ENCODE results near the gene KLHL28. TPM values are rescaled to one million over a fixed set of nuclear protein-coding genes. Genes with fewer than 3 reads are reported as not detected.
A peak's percentile ranks its signal among the peaks of the same experiment; 100 is the strongest.

KLHL28 gene
- polyA plus RNA-seq, 2 of the 4 experiments (the other 2 are of a cell fraction) = 3.4 to 8.3 TPM

DNA sequence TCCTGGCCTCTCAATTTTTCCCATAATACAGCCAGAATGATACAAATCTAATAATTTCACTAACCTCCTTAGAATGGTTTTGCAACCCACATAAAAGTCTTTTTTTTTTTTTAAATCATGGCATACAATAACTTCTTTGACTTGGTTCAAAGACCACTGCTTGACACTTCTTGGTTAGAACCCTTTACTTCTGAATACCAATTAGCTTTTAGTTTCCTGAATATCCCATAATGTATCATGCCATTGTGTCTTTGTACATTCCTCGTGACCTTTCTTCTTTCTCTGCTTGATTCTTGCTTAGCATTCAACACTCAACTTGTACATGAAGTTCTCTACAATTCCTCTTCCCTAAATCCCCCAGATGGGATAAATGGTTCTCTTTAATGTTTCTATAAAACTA lies 19.3 kb downstream of the KLHL28 start:
- no peak overlapping the region for H3K27ac ChIP-seq
- 95% methylated on average over 1 of the region's 1 CpG for WGBS (ENCODE audit: missing lambda C conversion rate)
- no peak overlapping the region for H3K4me2 ChIP-seq
- ChIA-PET POLR2A (no interaction called here), CTCF (interaction anchor here (1.0 kb wide), 1 partner anchor 29 kb away, joined by 3 read pairs; no protein-coding TSS in a partner anchor)
- ATAC-seq (no peak), FAIRE-seq (peak; percentile 7), DNase-seq (ENCODE audit: low read depth in 1 of 2, low spot score in 1 of 2) (no peak)
- no peaks in the 10 kb centered on the region for H3K9me3 ChIP-seq
- no peak overlapping the region for H3K4me3 ChIP-seq
- TF ChIP-seq, protein P1, sequence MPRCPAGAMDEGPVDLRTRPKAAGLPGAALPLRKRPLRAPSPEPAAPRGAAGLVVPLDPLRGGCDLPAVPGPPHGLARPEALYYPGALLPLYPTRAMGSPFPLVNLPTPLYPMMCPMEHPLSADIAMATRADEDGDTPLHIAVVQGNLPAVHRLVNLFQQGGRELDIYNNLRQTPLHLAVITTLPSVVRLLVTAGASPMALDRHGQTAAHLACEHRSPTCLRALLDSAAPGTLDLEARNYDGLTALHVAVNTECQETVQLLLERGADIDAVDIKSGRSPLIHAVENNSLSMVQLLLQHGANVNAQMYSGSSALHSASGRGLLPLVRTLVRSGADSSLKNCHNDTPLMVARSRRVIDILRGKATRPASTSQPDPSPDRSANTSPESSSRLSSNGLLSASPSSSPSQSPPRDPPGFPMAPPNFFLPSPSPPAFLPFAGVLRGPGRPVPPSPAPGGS (IDR thresholded peaks at IDR 0.05) = no peak
- TF ChIP-seq HOXB5 (CRISPR knock-in tag; IDR thresholded peaks at IDR 0.05) (no peak), MYC (IDR thresholded peaks at IDR 0.05; ENCODE audit: borderline replicate concordance, low read length) (no peak), ESRRA (IDR thresholded peaks at IDR 0.05; ENCODE audit: borderline replicate concordance, low read length) (no peak)
- no peaks in the 10 kb centered on the region for H3K4me1 ChIP-seq

DNA sequence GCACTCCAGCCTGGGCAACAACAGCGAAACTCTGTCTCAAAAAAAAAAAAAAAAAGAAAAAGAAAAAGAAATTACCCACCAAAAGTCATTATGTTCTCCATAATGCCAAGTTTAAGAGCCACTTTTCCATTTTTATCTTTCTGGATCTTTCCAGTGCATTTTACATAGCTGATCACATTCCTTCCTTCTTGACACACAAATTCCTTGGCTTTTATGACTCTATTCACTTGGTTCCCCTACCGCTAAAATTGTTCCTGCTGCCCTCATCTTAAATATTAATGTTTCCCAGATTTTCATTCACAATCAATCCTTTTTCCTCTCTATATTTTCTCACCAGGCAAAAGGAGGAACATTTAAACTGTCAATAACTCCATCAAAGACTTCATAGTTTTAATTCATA lies 20.2 kb downstream of the KLHL28 start:
- CTCF ChIA-PET = interaction anchor here (0.6 to 1.0 kb wide), 3 partner anchors 28 to 586 kb away, joined by 3 to 4 read pairs (median 3); no protein-coding TSS in a partner anchor
- no peak overlapping the region for H3K4me3 ChIP-seq

DNA sequence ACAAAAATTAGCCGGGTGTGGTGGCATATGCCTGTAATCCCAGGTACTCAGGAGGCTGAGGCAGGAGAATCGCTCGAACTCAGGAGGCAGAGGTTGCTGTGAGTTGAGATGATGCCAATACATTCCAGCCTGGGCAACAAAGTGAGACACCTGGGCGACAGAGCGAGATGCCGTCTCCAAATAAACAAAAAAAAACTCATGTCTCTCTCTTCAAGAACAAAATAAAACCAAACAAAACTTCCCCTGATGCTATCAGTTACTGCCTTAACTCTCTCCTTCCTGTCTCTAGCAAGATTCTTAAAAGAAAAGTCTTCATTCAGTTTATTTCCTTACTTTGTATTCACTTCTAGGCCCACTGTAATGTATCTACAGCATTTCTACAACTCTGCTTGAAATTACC lies 20.8 kb downstream of the KLHL28 start:
- DNase-seq (ENCODE audit: low read depth in 1 of 2, low spot score in 1 of 2) (no peak), ATAC-seq (no peak), FAIRE-seq (no peak)
- 98% methylated on average over 6 of the region's 6 CpGs for WGBS (ENCODE audit: missing lambda C conversion rate)
- ChIA-PET POLR2A (no interaction called here), CTCF (no interaction called here)
- Histone ChIP-seq H3K4me1 (no peaks in the 10 kb centered on the region), H3K9me3 (no peaks in the 10 kb centered on the region), H3K4me3 (no peak overlapping the region), H3K4me2 (no peak overlapping the region), H3K27ac (no peak overlapping the region)
- TF ChIP-seq, protein P2, sequence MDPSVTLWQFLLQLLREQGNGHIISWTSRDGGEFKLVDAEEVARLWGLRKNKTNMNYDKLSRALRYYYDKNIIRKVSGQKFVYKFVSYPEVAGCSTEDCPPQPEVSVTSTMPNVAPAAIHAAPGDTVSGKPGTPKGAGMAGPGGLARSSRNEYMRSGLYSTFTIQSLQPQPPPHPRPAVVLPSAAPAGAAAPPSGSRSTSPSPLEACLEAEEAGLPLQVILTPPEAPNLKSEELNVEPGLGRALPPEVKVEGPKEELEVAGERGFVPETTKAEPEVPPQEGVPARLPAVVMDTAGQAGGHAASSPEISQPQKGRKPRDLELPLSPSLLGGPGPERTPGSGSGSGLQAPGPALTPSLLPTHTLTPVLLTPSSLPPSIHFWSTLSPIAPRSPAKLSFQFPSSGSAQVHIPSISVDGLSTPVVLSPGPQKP (IDR thresholded peaks at IDR 0.05; ENCODE audit: low read depth, low read length) = no peak
- TF ChIP-seq ESRRA (IDR thresholded peaks at IDR 0.05; ENCODE audit: borderline replicate concordance, low read length) (no peak), CHD4 (IDR thresholded peaks at IDR 0.05; ENCODE audit: borderline replicate concordance) (no peak), CEBPB (IDR thresholded peaks at IDR 0.05) (no peak), TFCP2L1 (CRISPR knock-in tag; IDR thresholded peaks at IDR 0.05) (no peak), JUNB (IDR thresholded peaks at IDR 0.05) (no peak), EHMT2 (IDR thresholded peaks at IDR 0.05; ENCODE audit: low read depth) (no peak), RCOR1 (IDR thresholded peaks at IDR 0.05; ENCODE audit: low read depth, low read length) (no peak)
- TF ChIP-seq, protein P3, sequence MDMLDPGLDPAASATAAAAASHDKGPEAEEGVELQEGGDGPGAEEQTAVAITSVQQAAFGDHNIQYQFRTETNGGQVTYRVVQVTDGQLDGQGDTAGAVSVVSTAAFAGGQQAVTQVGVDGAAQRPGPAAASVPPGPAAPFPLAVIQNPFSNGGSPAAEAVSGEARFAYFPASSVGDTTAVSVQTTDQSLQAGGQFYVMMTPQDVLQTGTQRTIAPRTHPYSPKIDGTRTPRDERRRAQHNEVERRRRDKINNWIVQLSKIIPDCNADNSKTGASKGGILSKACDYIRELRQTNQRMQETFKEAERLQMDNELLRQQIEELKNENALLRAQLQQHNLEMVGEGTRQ (IDR thresholded peaks at IDR 0.05) = no peak
- TF ChIP-seq, protein P4, sequence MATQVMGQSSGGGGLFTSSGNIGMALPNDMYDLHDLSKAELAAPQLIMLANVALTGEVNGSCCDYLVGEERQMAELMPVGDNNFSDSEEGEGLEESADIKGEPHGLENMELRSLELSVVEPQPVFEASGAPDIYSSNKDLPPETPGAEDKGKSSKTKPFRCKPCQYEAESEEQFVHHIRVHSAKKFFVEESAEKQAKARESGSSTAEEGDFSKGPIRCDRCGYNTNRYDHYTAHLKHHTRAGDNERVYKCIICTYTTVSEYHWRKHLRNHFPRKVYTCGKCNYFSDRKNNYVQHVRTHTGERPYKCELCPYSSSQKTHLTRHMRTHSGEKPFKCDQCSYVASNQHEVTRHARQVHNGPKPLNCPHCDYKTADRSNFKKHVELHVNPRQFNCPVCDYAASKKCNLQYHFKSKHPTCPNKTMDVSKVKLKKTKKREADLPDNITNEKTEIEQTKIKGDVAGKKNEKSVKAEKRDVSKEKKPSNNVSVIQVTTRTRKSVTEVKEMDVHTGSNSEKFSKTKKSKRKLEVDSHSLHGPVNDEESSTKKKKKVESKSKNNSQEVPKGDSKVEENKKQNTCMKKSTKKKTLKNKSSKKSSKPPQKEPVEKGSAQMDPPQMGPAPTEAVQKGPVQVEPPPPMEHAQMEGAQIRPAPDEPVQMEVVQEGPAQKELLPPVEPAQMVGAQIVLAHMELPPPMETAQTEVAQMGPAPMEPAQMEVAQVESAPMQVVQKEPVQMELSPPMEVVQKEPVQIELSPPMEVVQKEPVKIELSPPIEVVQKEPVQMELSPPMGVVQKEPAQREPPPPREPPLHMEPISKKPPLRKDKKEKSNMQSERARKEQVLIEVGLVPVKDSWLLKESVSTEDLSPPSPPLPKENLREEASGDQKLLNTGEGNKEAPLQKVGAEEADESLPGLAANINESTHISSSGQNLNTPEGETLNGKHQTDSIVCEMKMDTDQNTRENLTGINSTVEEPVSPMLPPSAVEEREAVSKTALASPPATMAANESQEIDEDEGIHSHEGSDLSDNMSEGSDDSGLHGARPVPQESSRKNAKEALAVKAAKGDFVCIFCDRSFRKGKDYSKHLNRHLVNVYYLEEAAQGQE (IDR thresholded peaks at IDR 0.05) = no peak

More for the DNA sequence above, 20.2 kb downstream of the KLHL28 start:
- POLR2A ChIA-PET = no interaction called here
- Histone ChIP-seq H3K4me1 (no peaks in the 10 kb centered on the region), H3K27ac (no peak overlapping the region), H3K9me3 (no peaks in the 10 kb centered on the region), H3K4me2 (no peak overlapping the region)
- ATAC-seq (no peak), FAIRE-seq (no peak), DNase-seq (ENCODE audit: low read depth in 1 of 2, low spot score in 1 of 2) (no peak)
- WGBS (ENCODE audit: missing lambda C conversion rate) = 89% methylated on average over 2 of the region's 2 CpGs
- TF ChIP-seq RARB (CRISPR knock-in tag; IDR thresholded peaks at IDR 0.05) (no peak), POLR2A (IDR thresholded peaks at IDR 0.05; ENCODE audit: low read length) (no peak), ESRRA (IDR thresholded peaks at IDR 0.05; ENCODE audit: borderline replicate concordance, low read length) (no peak), TFCP2L1 (CRISPR knock-in tag; IDR thresholded peaks at IDR 0.05) (no peak), ZNF302 (CRISPR knock-in tag; IDR thresholded peaks at IDR 0.05) (no peak), HDAC2 (IDR thresholded peaks at IDR 0.05) (no peak), ZC3H11A (IDR thresholded peaks at IDR 0.05) (no peak), EHF (CRISPR knock-in tag; IDR thresholded peaks at IDR 0.05) (no peak), CBX8 (IDR thresholded peaks at IDR 0.05) (no peak), CHD4 (IDR thresholded peaks at IDR 0.05; ENCODE audit: borderline replicate concordance) (no peak)
- TF ChIP-seq, protein P5, sequence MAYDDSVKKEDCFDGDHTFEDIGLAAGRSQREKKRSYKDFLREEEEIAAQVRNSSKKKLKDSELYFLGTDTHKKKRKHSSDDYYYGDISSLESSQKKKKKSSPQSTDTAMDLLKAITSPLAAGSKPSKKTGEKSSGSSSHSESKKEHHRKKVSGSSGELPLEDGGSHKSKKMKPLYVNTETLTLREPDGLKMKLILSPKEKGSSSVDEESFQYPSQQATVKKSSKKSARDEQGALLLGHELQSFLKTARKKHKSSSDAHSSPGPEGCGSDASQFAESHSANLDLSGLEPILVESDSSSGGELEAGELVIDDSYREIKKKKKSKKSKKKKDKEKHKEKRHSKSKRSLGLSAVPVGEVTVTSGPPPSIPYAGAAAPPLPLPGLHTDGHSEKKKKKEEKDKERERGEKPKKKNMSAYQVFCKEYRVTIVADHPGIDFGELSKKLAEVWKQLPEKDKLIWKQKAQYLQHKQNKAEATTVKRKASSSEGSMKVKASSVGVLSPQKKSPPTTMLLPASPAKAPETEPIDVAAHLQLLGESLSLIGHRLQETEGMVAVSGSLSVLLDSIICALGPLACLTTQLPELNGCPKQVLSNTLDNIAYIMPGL (CRISPR knock-in tag; IDR thresholded peaks at IDR 0.05; ENCODE audit: borderline replicate concordance) = no peak
- TF ChIP-seq, protein P2 (IDR thresholded peaks at IDR 0.05; ENCODE audit: low read depth, low read length) = no peak
- TF ChIP-seq, protein P6, sequence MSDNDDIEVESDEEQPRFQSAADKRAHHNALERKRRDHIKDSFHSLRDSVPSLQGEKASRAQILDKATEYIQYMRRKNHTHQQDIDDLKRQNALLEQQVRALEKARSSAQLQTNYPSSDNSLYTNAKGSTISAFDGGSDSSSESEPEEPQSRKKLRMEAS (IDR thresholded peaks at IDR 0.05) = no peak
- TF ChIP-seq, protein P3 (IDR thresholded peaks at IDR 0.05) = no peak

Measured in A549 (cell line).